Subcutaneous adipose tissue (tissue), 4 donors: ENCODE results near the gene STEAP1. TPM values are rescaled to one million over a fixed set of nuclear protein-coding genes. Genes with fewer than 3 reads are reported as not detected.

Source experiments
- total RNA-seq, 4 donors: library from RNA; depleted of rRNA; stranded (reverse); fragments of >200 nt; gene quantifications; one replicate each; pipeline ENCODE4 v1.1.0, GENCODE V29; 2016
- TF ChIP-seq, protein P1 (sequence below): fragments of 450-650 bp; IDR thresholded peaks from one replicate; pipeline ENCODE4 v1.5.1; 2016; ENCODE audit warnings: low read depth, mild to moderate bottlenecking, control low read depth, antibody characterized with exemption, moderate library complexity

The STEAP1 gene
- total RNA-seq, 4 donors from 2014 or later = 12.2 to 52.0 (median 40.0) TPM

DNA sequence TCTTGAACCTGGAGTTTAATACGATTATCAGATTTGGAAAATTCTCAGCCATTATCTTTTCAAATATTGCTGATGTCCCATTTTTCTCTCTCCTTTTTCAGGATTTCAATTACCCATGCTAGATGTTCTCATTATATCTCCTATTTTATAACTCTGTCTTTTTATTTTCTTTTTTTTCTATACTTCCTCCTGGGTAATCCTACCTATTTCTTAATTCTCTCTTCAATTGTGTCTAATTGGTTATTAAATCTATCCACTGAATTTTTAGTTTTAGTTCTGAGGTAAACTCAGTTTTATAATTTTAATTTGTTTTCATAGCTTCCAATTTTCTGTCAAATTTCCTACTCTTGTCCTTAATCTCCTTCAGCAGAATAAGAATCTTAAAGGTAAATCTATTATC is 15.6 kb downstream of the STEAP1 start:
- TF ChIP-seq, protein P1, sequence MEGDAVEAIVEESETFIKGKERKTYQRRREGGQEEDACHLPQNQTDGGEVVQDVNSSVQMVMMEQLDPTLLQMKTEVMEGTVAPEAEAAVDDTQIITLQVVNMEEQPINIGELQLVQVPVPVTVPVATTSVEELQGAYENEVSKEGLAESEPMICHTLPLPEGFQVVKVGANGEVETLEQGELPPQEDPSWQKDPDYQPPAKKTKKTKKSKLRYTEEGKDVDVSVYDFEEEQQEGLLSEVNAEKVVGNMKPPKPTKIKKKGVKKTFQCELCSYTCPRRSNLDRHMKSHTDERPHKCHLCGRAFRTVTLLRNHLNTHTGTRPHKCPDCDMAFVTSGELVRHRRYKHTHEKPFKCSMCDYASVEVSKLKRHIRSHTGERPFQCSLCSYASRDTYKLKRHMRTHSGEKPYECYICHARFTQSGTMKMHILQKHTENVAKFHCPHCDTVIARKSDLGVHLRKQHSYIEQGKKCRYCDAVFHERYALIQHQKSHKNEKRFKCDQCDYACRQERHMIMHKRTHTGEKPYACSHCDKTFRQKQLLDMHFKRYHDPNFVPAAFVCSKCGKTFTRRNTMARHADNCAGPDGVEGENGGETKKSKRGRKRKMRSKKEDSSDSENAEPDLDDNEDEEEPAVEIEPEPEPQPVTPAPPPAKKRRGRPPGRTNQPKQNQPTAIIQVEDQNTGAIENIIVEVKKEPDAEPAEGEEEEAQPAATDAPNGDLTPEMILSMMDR = no peak

GRCh38 chr7:90172121-90172520 is 17.9 kb downstream of the STEAP1 start:
- TF ChIP-seq, protein P1 = no peak

GRCh38 chr7:90172624-90173023 is 18.4 kb downstream of the STEAP1 start:
- TF ChIP-seq, protein P1 = no peak

GRCh38 chr7:90173127-90173844 is 19.0 kb downstream of the STEAP1 start:
- TF ChIP-seq, protein P1 = no peak

GRCh38 chr7:90175667-90176066 is 21.4 kb downstream of the STEAP1 start:
- TF ChIP-seq, protein P1 = no peak

DNA sequence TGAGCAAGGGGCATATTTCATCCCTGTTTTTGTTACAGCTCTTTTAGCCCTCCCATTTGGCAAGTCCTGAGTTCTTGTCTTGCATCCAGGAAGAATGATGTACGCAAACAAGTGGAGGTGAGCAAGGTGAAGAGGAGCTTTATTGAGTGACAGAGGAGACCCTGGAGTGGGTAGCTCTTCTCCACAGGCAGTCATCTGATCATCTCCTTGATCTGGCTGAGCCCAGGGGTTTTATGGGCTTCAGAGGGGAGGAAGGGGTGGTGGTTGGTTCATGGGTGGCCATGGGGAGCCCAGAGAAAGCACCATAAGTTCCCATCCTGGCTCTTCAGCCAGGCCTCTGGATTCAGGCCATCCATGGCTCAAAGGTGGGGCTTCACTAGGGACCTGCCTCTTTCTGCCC is 21.9 kb downstream of the STEAP1 start:
- TF ChIP-seq, protein P1 = no peak

GRCh38 chr7:90178166-90178565 is 23.9 kb downstream of the STEAP1 start:
- TF ChIP-seq, protein P1 = no peak
